DND-41 (cell line): Measurements from ENCODE around the gene SERINC4.

Experiments used
- ATAC-seq: fragments of 200-7000 bp; cut with Tn5 transposase; 3 replicates; pipeline ENCODE4 v1.9.1; 2021; ENCODE audit warnings: low read depth; ENCODE audit not compliant: insufficient read depth
- DNase-seq: peaks from one replicate; pipeline ENCODE4 v3.0.0-alpha.2; 2020
- H2AFZ ChIP-seq: 2 replicates; pipeline ENCODE4 v1.6.0; 2012; ENCODE audit warnings: low read depth, low read length
- H3K27ac ChIP-seq: 2 replicates; pipeline ENCODE4 v1.5.1; 2012; ENCODE audit warnings: low read length, inconsistent platforms
- H3K27me3 ChIP-seq: fragments of 200-600 bp; sonication (generic); 2 replicates; pipeline ENCODE4 v1.6.0; 2012; ENCODE audit warnings: low read length, mild to moderate bottlenecking, inconsistent platforms; ENCODE audit not compliant: insufficient read depth, poor library complexity
- H3K36me3 ChIP-seq: 2 replicates; pipeline ENCODE4 v1.5.1; 2012; ENCODE audit warnings: low read length, inconsistent platforms; ENCODE audit not compliant: insufficient read depth
- H3K4me1 ChIP-seq: 2 replicates; pipeline ENCODE4 v1.5.1; 2012; ENCODE audit warnings: mild to moderate bottlenecking, low read length; ENCODE audit not compliant: insufficient read depth
- H3K4me2 ChIP-seq: 2 replicates; pipeline ENCODE4 v1.6.0; 2012; ENCODE audit warnings: mild to moderate bottlenecking, moderate library complexity, low read length, inconsistent platforms; ENCODE audit not compliant: insufficient read depth
- H3K4me3 ChIP-seq, 2 experiments: fragments of 200-600 bp in 1 of 2; shearing (Covaris generic) in 1 of 2; 2 replicates each; pipeline ENCODE4 v1.5.1; 2012 to 2016; ENCODE audit warnings: inconsistent platforms in 2 of 2, low read length in 2 of 2, mild to moderate bottlenecking in 2 of 2, low read depth in 1 of 2, moderate library complexity in 1 of 2
- H3K79me2 ChIP-seq: 2 replicates; pipeline ENCODE4 v1.6.0; 2012; ENCODE audit warnings: low read length, inconsistent platforms; ENCODE audit not compliant: insufficient read depth
- H3K9ac ChIP-seq: 2 replicates; pipeline ENCODE4 v1.6.0; 2012; ENCODE audit warnings: low read depth, mild to moderate bottlenecking, inconsistent platforms, low read length, moderate library complexity
- H3K9me3 ChIP-seq: 2 replicates; pipeline ENCODE4 v1.5.1; 2012; ENCODE audit warnings: low read length, moderate library complexity, mild to moderate bottlenecking, inconsistent platforms; ENCODE audit not compliant: insufficient read depth, severe bottlenecking
- H4K20me1 ChIP-seq: 2 replicates; pipeline ENCODE4 v1.6.0; 2012; ENCODE audit warnings: low read length; ENCODE audit not compliant: insufficient read depth
- EZH2 ChIP-seq: IDR thresholded peaks from 3 replicates; pipeline ENCODE4 v1.6.1; 2012; ENCODE audit warnings: borderline replicate concordance, low read depth, mild to moderate bottlenecking, moderate library complexity, low read length, inconsistent platforms; ENCODE audit not compliant: severe bottlenecking
- TF ChIP-seq, protein P1 (sequence below): IDR thresholded peaks from 2 replicates; pipeline ENCODE4 v1.5.1; 2012; ENCODE audit warnings: borderline replicate concordance, low read length, moderate library complexity, mild to moderate bottlenecking; ENCODE audit not compliant: poor library complexity, severe bottlenecking; ENCODE audit errors: extremely low read depth

The SERINC4 gene

DNA sequence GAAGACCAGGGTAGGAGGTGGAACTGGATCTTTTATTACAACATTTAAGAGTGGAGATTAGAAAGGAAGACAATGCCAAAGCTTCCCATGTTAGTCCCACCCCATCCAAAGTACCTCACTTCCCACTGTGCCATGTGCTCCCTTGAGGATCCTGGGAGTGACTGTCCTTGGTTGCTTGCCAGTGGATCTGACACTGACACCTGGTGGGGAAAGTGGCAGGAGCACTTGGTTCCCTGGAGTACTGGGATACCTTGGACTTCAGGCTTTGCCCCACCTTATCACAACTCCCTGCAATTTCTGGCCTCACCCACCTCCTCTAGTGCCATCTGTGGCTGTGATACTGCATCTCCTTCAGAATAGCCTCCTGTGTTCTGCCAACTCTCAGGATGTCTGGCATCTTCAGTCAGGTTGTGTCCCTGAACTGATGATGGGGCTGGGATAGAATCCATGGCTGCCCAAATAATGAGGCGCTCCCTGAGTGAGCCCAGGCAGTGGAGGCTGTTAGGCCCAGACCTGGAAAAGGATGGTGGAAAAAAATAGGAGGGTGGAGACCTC is 24.5 kb downstream of the SERINC4 start:
- H3K36me3 ChIP-seq = peaks cover 27% of the 10 kb centered on the region
- H3K9ac ChIP-seq = no peak overlapping the region
- H3K4me1 ChIP-seq = peaks cover 24% of the 10 kb centered on the region
- no peak for DNase-seq
- no peaks in the 10 kb centered on the region for H4K20me1 ChIP-seq
- no peak overlapping the region for H3K4me3 ChIP-seq
- H3K79me2 ChIP-seq = 0 out of 2 replicates have a peak, but pooled peaks cover 3% of the 10 kb centered on the region
- no peaks in the 10 kb centered on the region for H3K27me3 ChIP-seq
- no peak for TF ChIP-seq EZH2
- TF ChIP-seq, protein P1, sequence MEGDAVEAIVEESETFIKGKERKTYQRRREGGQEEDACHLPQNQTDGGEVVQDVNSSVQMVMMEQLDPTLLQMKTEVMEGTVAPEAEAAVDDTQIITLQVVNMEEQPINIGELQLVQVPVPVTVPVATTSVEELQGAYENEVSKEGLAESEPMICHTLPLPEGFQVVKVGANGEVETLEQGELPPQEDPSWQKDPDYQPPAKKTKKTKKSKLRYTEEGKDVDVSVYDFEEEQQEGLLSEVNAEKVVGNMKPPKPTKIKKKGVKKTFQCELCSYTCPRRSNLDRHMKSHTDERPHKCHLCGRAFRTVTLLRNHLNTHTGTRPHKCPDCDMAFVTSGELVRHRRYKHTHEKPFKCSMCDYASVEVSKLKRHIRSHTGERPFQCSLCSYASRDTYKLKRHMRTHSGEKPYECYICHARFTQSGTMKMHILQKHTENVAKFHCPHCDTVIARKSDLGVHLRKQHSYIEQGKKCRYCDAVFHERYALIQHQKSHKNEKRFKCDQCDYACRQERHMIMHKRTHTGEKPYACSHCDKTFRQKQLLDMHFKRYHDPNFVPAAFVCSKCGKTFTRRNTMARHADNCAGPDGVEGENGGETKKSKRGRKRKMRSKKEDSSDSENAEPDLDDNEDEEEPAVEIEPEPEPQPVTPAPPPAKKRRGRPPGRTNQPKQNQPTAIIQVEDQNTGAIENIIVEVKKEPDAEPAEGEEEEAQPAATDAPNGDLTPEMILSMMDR = peak; percentile 40
- no peak overlapping the region for H2AFZ ChIP-seq
- H3K27ac ChIP-seq = no peak overlapping the region
- no peaks in the 10 kb centered on the region for H3K9me3 ChIP-seq
- H3K4me2 ChIP-seq = no peak overlapping the region
- no peak for ATAC-seq

DNA sequence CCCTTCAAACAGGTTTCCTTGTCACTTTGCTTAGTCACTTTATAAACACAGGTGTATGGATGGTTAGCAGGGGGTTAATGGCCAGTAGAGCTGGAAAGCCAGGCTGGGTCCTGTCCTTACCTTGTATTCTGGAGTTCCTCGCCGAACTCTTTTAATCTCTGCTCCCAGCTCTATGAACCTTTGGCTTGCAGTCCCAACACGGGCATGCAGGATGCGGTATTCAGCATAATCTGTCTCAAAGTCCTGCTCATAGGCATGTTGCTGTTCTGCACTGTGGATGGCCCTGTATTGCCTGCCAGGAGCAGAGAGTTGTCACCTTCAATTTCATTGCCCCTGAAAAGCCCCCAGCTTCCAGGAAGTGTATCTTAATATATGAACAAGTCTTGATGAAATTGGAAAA is 26.0 kb downstream of the SERINC4 start:
- Histone ChIP-seq H3K79me2 (0 out of 2 replicates have a peak, but pooled peaks cover 3% of the 10 kb centered on the region), H3K4me3 (no peak overlapping the region), H2AFZ (no peak overlapping the region), H3K4me2 (no peak overlapping the region), H3K27ac (no peak overlapping the region), H3K4me1 (peaks cover 24% of the 10 kb centered on the region), H3K9ac (no peak overlapping the region), H3K27me3 (no peaks in the 10 kb centered on the region), H4K20me1 (no peaks in the 10 kb centered on the region), H3K9me3 (no peaks in the 10 kb centered on the region), H3K36me3 (peaks cover 40% of the 10 kb centered on the region)
- DNase-seq = no peak
- TF ChIP-seq, protein P1 = no peak
- no peak for TF ChIP-seq EZH2
- ATAC-seq = no peak

DNA sequence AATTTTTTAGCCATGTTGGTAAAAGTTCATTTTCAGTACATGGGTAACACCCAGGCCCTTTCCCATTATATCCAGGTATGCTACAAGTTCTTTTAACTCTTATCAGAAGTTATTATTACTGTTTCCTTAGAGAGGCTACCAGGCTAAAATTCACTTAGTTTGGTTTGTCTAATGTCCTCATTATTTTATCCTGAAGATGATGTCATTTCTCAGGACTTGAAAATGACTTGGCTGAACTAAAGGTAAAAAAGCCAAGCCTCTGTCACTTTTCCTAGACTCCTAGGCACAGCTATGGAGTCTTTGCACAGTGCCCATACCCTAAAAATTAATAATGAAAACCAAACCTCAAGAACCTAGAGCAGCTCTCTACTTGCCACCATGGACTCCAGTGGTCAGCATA is 27.4 kb downstream of the SERINC4 start:
- no peak for TF ChIP-seq EZH2
- TF ChIP-seq, protein P1 = no peak
- H4K20me1 ChIP-seq = no peaks in the 10 kb centered on the region
- ATAC-seq (no peak), DNase-seq (no peak)
- 0 out of 2 replicates have a peak, but pooled peaks cover 2% of the 10 kb centered on the region for H3K79me2 ChIP-seq
- H3K4me2 ChIP-seq = no peak overlapping the region
- H3K36me3 ChIP-seq = peaks cover 55% of the 10 kb centered on the region
- H3K27ac ChIP-seq = no peak overlapping the region
- H3K9ac ChIP-seq = no peak overlapping the region
- H3K4me1 ChIP-seq = peaks cover 16% of the 10 kb centered on the region
- H3K4me3 ChIP-seq = no peak overlapping the region
- no peak overlapping the region for H2AFZ ChIP-seq
- no peaks in the 10 kb centered on the region for H3K9me3 ChIP-seq
- H3K27me3 ChIP-seq = no peaks in the 10 kb centered on the region
